ENCODE results near the gene GLIS1.

Gene GLIS1

GRCh38 chr1:53716150-53716549 is 22.8 kb downstream of the GLIS1 start:
- no peak overlapping the region for H3K4me3 ChIP-seq (ENCODE audit: low read depth, low read length)
- TF ChIP-seq CTCF (IDR thresholded peaks at IDR 0.05; ENCODE audit: low read depth, low read length, missing control alignments), result no peak
- no peak for DNase-seq
- H3K27ac ChIP-seq, result no peak overlapping the region
- in situ Hi-C loops (cut with HindIII; ENCODE audit: low pct_ligation_motif_present, low sequenced_read_pairs), result no loop called here
- no peaks in the 10 kb centered on the region for H3K36me3 ChIP-seq (replicated peaks)
- no peaks in the 10 kb centered on the region for H3K27me3 ChIP-seq (replicated peaks)

GRCh38 chr1:53715478-53715877 is 23.5 kb downstream of the GLIS1 start:
- peak; percentile 89 for TF ChIP-seq CTCF (IDR thresholded peaks at IDR 0.05; ENCODE audit: low read depth, low read length, missing control alignments)
- peak; percentile 32 for DNase-seq
- Histone ChIP-seq H3K4me3 (ENCODE audit: low read depth, low read length) (no peak overlapping the region), H3K27me3 (replicated peaks) (no peaks in the 10 kb centered on the region), H3K36me3 (replicated peaks) (no peaks in the 10 kb centered on the region), H3K27ac (no peak overlapping the region)
- in situ Hi-C loops (cut with HindIII; ENCODE audit: low pct_ligation_motif_present, low sequenced_read_pairs), result no loop called here

DNA sequence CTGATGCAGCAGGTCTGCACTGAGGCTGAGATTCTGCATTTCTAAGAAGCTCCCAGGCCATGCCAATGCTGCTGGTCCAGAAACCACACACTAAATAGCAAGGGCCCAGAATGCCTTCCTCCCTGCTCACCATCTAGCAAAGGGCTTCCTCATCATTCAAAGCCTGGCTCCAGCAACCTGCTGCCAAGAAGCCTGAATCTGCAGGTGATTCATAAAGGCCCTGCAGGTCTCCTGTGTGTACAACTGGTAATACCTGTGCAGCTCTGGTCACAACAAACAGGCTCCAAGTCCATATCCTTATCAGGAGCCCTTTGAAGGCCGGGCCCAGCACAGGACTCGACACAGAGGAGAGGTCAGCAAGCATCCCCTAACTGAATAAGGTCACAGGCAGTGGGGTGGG is 26.7 kb downstream of the GLIS1 start:
- in situ Hi-C loops (cut with HindIII; ENCODE audit: low pct_ligation_motif_present, low sequenced_read_pairs), result no loop called here
- no peaks in the 10 kb centered on the region for H3K27me3 ChIP-seq (replicated peaks)
- DNase-seq, result no peak
- H3K36me3 ChIP-seq (replicated peaks), result no peaks in the 10 kb centered on the region
- H3K27ac ChIP-seq, result no peak overlapping the region
- no peak overlapping the region for H3K4me3 ChIP-seq (ENCODE audit: low read depth, low read length)
- no peak for TF ChIP-seq CTCF (IDR thresholded peaks at IDR 0.05; ENCODE audit: low read depth, low read length, missing control alignments)

GRCh38 chr1:53710584-53710983 is 28.4 kb downstream of the GLIS1 start:
- no peak overlapping the region for H3K27ac ChIP-seq
- no peak for DNase-seq
- in situ Hi-C loops (cut with HindIII; ENCODE audit: low pct_ligation_motif_present, low sequenced_read_pairs), result no loop called here
- H3K36me3 ChIP-seq (replicated peaks), result no peaks in the 10 kb centered on the region
- no peaks in the 10 kb centered on the region for H3K27me3 ChIP-seq (replicated peaks)
- no peak for TF ChIP-seq CTCF (IDR thresholded peaks at IDR 0.05; ENCODE audit: low read depth, low read length, missing control alignments)
- no peak overlapping the region for H3K4me3 ChIP-seq (ENCODE audit: low read depth, low read length)

- no peak overlapping the region for H3K27ac ChIP-seq
- H3K4me3 ChIP-seq (ENCODE audit: low read depth, low read length), result no peak overlapping the region
- TF ChIP-seq CTCF (IDR thresholded peaks at IDR 0.05; ENCODE audit: low read depth, low read length, missing control alignments), result no peak
- H3K27me3 ChIP-seq (replicated peaks), result no peaks in the 10 kb centered on the region
- H3K36me3 ChIP-seq (replicated peaks), result peaks cover 3% of the 10 kb centered on the region
- no peak for DNase-seq
- in situ Hi-C loops (cut with HindIII; ENCODE audit: low pct_ligation_motif_present, low sequenced_read_pairs), result no loop called here
These were observed 30.3 kb downstream of the GLIS1 start for GRCh38 chr1:53708687-53709086.

DNA sequence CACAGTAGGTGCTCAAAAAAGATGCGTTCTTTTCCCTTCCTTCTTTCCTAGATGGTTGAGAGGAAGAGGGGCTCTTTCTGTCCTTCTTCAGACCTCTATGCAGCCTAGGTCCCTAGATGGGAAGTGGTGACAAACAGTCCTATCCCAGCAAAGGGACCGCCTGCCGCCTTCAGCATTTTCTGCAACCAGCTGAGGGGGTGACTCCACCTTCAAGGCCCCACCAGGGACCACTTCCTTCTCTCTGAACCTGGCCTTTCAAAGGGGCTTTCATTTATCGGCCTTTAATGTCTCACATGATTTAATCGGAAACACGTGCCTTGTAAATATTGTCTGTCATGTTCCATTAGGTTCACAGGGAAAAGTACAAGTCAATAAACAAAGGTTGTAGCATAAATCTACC is 32.6 kb downstream of the GLIS1 start:
- in situ Hi-C loops (cut with HindIII; ENCODE audit: low pct_ligation_motif_present, low sequenced_read_pairs), result no loop called here
- Histone ChIP-seq H3K27me3 (replicated peaks) (no peaks in the 10 kb centered on the region), H3K27ac (no peak overlapping the region), H3K36me3 (replicated peaks) (peaks cover 3% of the 10 kb centered on the region), H3K4me3 (ENCODE audit: low read depth, low read length) (no peak overlapping the region)
- TF ChIP-seq CTCF (IDR thresholded peaks at IDR 0.05; ENCODE audit: low read depth, low read length, missing control alignments), result no peak
- DNase-seq, result no peak
